Endothelial cell of umbilical vein (primary cell): ENCODE data around the gene DLEC1. TPM values are rescaled to one million over a fixed set of nuclear protein-coding genes. Genes with fewer than 3 reads are reported as not detected.

ENCODE experiments used
- BruUV-seq: library from RNA; stranded (reverse); fragments of 400-500 nt; replicated peaks from 2 replicates; lab custom pipeline; 2021; lab: Mats Ljungman, UMichigan
- CTCF ChIA-PET: fragments of 300-600, 350-600 bp; sonication (Branson Sonifier 250); formaldehyde crosslinking; loops from one replicate; lab custom pipeline; 2021; ENCODE audit warnings: antibody characterized with exemption, inconsistent platforms; lab: Charles Lee
- POLR2A ChIA-PET: fragments of 300-600, 350-600 bp; sonication (Branson Sonifier 250); formaldehyde crosslinking; loops from one replicate; lab custom pipeline; 2021; ENCODE audit warnings: antibody characterized with exemption, inconsistent platforms; lab: Charles Lee
- DNase-seq: peaks from one replicate; pipeline ENCODE4 v3.0.0-alpha.2; 2011; ENCODE audit warnings: low read depth, low spot score
- FAIRE-seq: peaks from 2 replicates; lab custom pipeline; 2011; peaks lifted over from hg19 to GRCh38; lab: Jason Lieb, UNC
- H2AFZ ChIP-seq: 2 replicates; pipeline ENCODE4 v1.6.0; 2012; ENCODE audit warnings: low read depth, low read length, control low read depth, inconsistent platforms
- H3K27ac ChIP-seq: 2 replicates; pipeline ENCODE4 v1.5.1; 2011; ENCODE audit warnings: low read depth, mild to moderate bottlenecking, control low read depth, low read length, moderate library complexity; ENCODE audit not compliant: insufficient read depth
- H3K27me3 ChIP-seq, 2 experiments: 2 replicates each; pipeline versions ENCODE4 v1.6.0 to v1.6.1; 2011; ENCODE audit warnings: low read length in 2 of 2, mixed read lengths in 1 of 2; ENCODE audit not compliant: control insufficient read depth in 2 of 2, insufficient read depth in 2 of 2
- H3K36me3 ChIP-seq, 2 experiments: 2 replicates in 1 of 2; 3 replicates in 1 of 2; pipeline ENCODE4 v1.5.1; 2011; ENCODE audit warnings: low read length in 2 of 2, mild to moderate bottlenecking in 1 of 2, moderate library complexity in 1 of 2; ENCODE audit not compliant: control insufficient read depth in 2 of 2, insufficient read depth in 2 of 2; ENCODE audit errors: extremely low read depth in 1 of 2
- H3K4me1 ChIP-seq: 3 replicates; pipeline ENCODE4 v1.5.1; 2011; ENCODE audit warnings: mild to moderate bottlenecking, low read length; ENCODE audit not compliant: control insufficient read depth, insufficient read depth; ENCODE audit errors: extremely low read depth
- H3K4me2 ChIP-seq: 2 replicates; pipeline ENCODE4 v1.6.1; 2011; ENCODE audit warnings: low read length, control low read depth, mixed read lengths; ENCODE audit not compliant: insufficient read depth
- H3K4me3 ChIP-seq, 3 experiments: fragments of 200-600 bp in 1 of 3; sonication (generic), shearing (Covaris generic) in 1 of 3; replicated peaks in 1 of 3; 2 replicates each; pipeline ENCODE4 v1.5.1; 2011 to 2016; ENCODE audit warnings: control low read depth in 3 of 3, low read length in 3 of 3, mild to moderate bottlenecking in 2 of 3, inconsistent platforms in 1 of 3, low read depth in 1 of 3, moderate library complexity in 1 of 3; ENCODE audit not compliant: insufficient read depth in 1 of 3
- H3K79me2 ChIP-seq: 2 replicates; pipeline ENCODE4 v1.6.0; 2012; ENCODE audit warnings: low read length, inconsistent platforms; ENCODE audit not compliant: control insufficient read depth, insufficient read depth
- H3K9ac ChIP-seq: replicated peaks from 2 replicates; pipeline ENCODE3; 2011; ENCODE audit warnings: low read length, control low read depth; ENCODE audit not compliant: insufficient read depth; ENCODE audit errors: extremely low read depth
- H3K9me1 ChIP-seq: replicated peaks from 3 replicates; pipeline ENCODE4 v1.6.0; 2011; ENCODE audit warnings: mild to moderate bottlenecking, low read length; ENCODE audit not compliant: control insufficient read depth, insufficient read depth; ENCODE audit errors: extremely low read depth
- H3K9me3 ChIP-seq: replicated peaks from 2 replicates; pipeline ENCODE4 v1.5.1; 2012; ENCODE audit warnings: low read length, inconsistent platforms; ENCODE audit not compliant: control insufficient read depth, insufficient read depth
- H4K20me1 ChIP-seq: replicated peaks from 2 replicates; pipeline ENCODE3; 2011; ENCODE audit warnings: mild to moderate bottlenecking, low read length; ENCODE audit not compliant: control insufficient read depth, insufficient read depth; ENCODE audit errors: extremely low read depth
- EZH2 ChIP-seq: IDR thresholded peaks from 2 replicates; pipeline ENCODE4 v1.6.1; 2012; ENCODE audit warnings: borderline replicate concordance, low read depth, mild to moderate bottlenecking, moderate library complexity, low read length, inconsistent platforms; ENCODE audit not compliant: severe bottlenecking
- FOS ChIP-seq: IDR thresholded peaks from 2 replicates; pipeline ENCODE4 v1.6.1; 2011; ENCODE audit warnings: mild to moderate bottlenecking, low read length, moderate library complexity, borderline replicate concordance; ENCODE audit not compliant: insufficient read depth
- GATA2 ChIP-seq: IDR thresholded peaks from 2 replicates; pipeline ENCODE4 v1.7.0; 2011; ENCODE audit warnings: low read depth, mild to moderate bottlenecking, moderate library complexity, mixed read lengths, low read length; ENCODE audit not compliant: insufficient read length, insufficient read depth
- JUN ChIP-seq: IDR thresholded peaks from 2 replicates; pipeline ENCODE4 v1.6.1; 2011; ENCODE audit warnings: borderline replicate concordance, low read depth; ENCODE audit not compliant: insufficient read length, insufficient read depth
- MYC ChIP-seq: IDR thresholded peaks from one replicate; pipeline ENCODE4 v1.6.1; 2011; ENCODE audit warnings: mild to moderate bottlenecking, low read depth, low read length
- POLR2A ChIP-seq: IDR thresholded peaks from 2 replicates; pipeline ENCODE4 v1.6.1; 2012; ENCODE audit warnings: low read depth, mild to moderate bottlenecking, control low read depth, low read length
- POLR2AphosphoS5 ChIP-seq: IDR thresholded peaks from 2 replicates; pipeline ENCODE4 v1.6.1; 2012; ENCODE audit warnings: low read depth, mild to moderate bottlenecking, control low read depth, low read length, moderate library complexity; ENCODE audit not compliant: insufficient read depth
- dilution Hi-C: fragments of 300-500 bp; cut with MboI; formaldehyde crosslinking; loops from one replicate; pipeline ENCODE4 v1.15.0; 2019; ENCODE audit warnings: low sequenced_read_pairs; ENCODE audit not compliant: extremely low pct_ligation_motif_present
- intact Hi-C: fragments of 100-400 bp; cut with micrococcal nuclease; formaldehyde crosslinking; loops from one replicate; pipeline ENCODE4 v1.10.0; 2022
- polyA plus RNA-seq, 4 experiments: library from polyadenylated mRNA; depleted of rRNA in 3 of 4; stranded (reverse) in 3 of 4; unstranded in 1 of 4; fragments of >200 nt; gene quantifications; 2 replicates each; pipeline versions ENCODE4 v1.2.1 to v1.2.3, GENCODE V29; 2011 to 2012; ENCODE audit warnings: missing spikeins in 1 of 4
- total RNA-seq: library from RNA; stranded (reverse); gene quantifications from 2 replicates; pipeline ENCODE4 v1.2.3, GENCODE V29; 2021
- TF ChIP-seq, protein P1 (sequence below): IDR thresholded peaks from 2 replicates; pipeline ENCODE4 v1.6.1; 2011; ENCODE audit not compliant: insufficient read depth, insufficient read length
- TF ChIP-seq, protein P2 (sequence below), 2 donors: IDR thresholded peaks; 1 replicate in 1 of 2; 2 replicates in 1 of 2; pipeline ENCODE4 v1.5.1; 2011; ENCODE audit warnings: low read length in 2 of 2, mild to moderate bottlenecking in 2 of 2, moderate library complexity in 2 of 2, control low read depth in 1 of 2, inconsistent platforms in 1 of 2, low read depth in 1 of 2; ENCODE audit not compliant: insufficient read depth in 1 of 2; ENCODE audit errors: extremely low read depth in 1 of 2

DLEC1 gene
- total and polyA plus RNA-seq, 2 donors (not counting 3 experiments of a cell fraction or from before 2014, with no cell fraction given): not detected

DNA sequence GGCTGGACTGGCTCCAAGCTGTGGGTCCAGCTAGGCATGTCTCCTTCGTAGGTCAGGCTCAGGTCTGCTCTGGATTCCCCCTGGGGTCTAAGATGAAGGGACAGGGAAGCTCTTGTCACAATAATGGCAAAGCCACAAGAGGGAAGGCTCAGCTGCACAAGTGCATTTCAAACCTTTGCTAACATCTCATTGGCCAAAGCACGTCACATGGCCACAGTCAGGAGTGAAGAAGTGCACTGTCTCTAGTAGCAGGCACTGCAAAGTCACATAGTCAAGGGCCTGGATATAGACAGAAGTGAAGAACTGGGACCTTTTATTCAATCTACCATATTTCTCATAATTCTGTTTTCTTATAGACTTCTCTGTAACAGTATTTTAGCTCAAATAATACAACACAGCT lies 20.1 kb downstream of the DLEC1 start:
- Histone ChIP-seq H2AFZ (no peak overlapping the region), H3K9me1 (no peaks in the 10 kb centered on the region), H3K9me3 (no peaks in the 10 kb centered on the region), H3K36me3 (no peaks in the 10 kb centered on the region), H3K4me1 (no peaks in the 10 kb centered on the region), H3K79me2 (no peaks in the 10 kb centered on the region), H4K20me1 (no peaks in the 10 kb centered on the region), H3K4me2 (no peak overlapping the region), H3K27ac (no peak overlapping the region), H3K9ac (no peak overlapping the region), H3K4me3 (no peak overlapping the region), H3K27me3 (no peaks in the 10 kb centered on the region)
- BruUV-seq: no TSS peak
- POLR2A ChIA-PET: no interaction called here
- dilution Hi-C loops: no loop called here
- TF ChIP-seq FOS (no peak), POLR2AphosphoS5 (no peak), POLR2A (no peak), GATA2 (no peak), MYC (no peak), EZH2 (no peak), JUN (no peak)
- TF ChIP-seq, protein P1, sequence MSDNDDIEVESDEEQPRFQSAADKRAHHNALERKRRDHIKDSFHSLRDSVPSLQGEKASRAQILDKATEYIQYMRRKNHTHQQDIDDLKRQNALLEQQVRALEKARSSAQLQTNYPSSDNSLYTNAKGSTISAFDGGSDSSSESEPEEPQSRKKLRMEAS: no peak
- TF ChIP-seq, protein P2, sequence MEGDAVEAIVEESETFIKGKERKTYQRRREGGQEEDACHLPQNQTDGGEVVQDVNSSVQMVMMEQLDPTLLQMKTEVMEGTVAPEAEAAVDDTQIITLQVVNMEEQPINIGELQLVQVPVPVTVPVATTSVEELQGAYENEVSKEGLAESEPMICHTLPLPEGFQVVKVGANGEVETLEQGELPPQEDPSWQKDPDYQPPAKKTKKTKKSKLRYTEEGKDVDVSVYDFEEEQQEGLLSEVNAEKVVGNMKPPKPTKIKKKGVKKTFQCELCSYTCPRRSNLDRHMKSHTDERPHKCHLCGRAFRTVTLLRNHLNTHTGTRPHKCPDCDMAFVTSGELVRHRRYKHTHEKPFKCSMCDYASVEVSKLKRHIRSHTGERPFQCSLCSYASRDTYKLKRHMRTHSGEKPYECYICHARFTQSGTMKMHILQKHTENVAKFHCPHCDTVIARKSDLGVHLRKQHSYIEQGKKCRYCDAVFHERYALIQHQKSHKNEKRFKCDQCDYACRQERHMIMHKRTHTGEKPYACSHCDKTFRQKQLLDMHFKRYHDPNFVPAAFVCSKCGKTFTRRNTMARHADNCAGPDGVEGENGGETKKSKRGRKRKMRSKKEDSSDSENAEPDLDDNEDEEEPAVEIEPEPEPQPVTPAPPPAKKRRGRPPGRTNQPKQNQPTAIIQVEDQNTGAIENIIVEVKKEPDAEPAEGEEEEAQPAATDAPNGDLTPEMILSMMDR (IDR thresholded peaks at IDR 0.05; ENCODE audit: extremely low read depth in 1 of 2, insufficient read depth in 1 of 2, low read depth in 1 of 2, low read length in 2 of 2): no peak
- CTCF ChIA-PET: no interaction called here
- no peak for DNase-seq
- intact Hi-C loops: no loop called here
- FAIRE-seq: no peak
